Naive thymus-derived CD8-positive, alpha-beta T cell (primary cell): ENCODE data around the gene TRIM14. TPM values are rescaled to one million over a fixed set of nuclear protein-coding genes. Genes with fewer than 3 reads are reported as not detected.

Experiments used
- ATAC-seq, 2 donors: fragments of 150-1000 bp; cut with Tn5 transposase in 1 of 2; sonication (Bioruptor Pico), chemical (Tn5 transposase) in 1 of 2; 1 replicate in 1 of 2; 2 replicates in 1 of 2; pipeline ENCODE4 v1.10.0; 2021; ENCODE audit warnings: mild to moderate bottlenecking in 2 of 2, moderate library complexity in 2 of 2
- POLR2A ChIA-PET: fragments of 350-600 bp; sonication (Branson Sonifier 250); formaldehyde crosslinking; loops from one replicate; lab custom pipeline; 2021; ENCODE audit warnings: antibody characterized with exemption; lab: Charles Lee
- DNase-seq, 10 donors: peaks; one replicate each; pipeline versions ENCODE4 v3.0.0 to v3.0.0-alpha.2; 2020 to 2022
- H3K27ac Mint-ChIP-seq, 10 donors: one replicate each; pipeline ENCODE4 v1.8.0; 2020 to 2022; ENCODE audit warnings: mild to moderate bottlenecking in 10 of 10, mixed read lengths in 10 of 10, moderate library complexity in 4 of 10, inconsistent platforms in 1 of 10
- H3K27me3 Mint-ChIP-seq, 5 donors: one replicate each; pipeline ENCODE4 v1.8.0; 2021 to 2022; ENCODE audit warnings: mixed read lengths in 5 of 5
- H3K36me3 Mint-ChIP-seq, 3 donors: one replicate each; pipeline ENCODE4 v1.8.0; 2020 to 2022; ENCODE audit warnings: mixed read lengths in 3 of 3, mild to moderate bottlenecking in 2 of 3, inconsistent platforms in 1 of 3
- H3K4me1 Mint-ChIP-seq, 4 donors: one replicate each; pipeline ENCODE4 v1.8.0; 2021 to 2022; ENCODE audit warnings: mixed read lengths in 4 of 4
- H3K4me3 Mint-ChIP-seq, 10 donors: one replicate each; pipeline ENCODE4 v1.8.0; 2020 to 2022; ENCODE audit warnings: mild to moderate bottlenecking in 10 of 10, mixed read lengths in 10 of 10, moderate library complexity in 6 of 10, inconsistent platforms in 1 of 10
- H3K9me3 Mint-ChIP-seq, 9 donors: one replicate each; pipeline ENCODE4 v1.8.0; 2020 to 2022; ENCODE audit warnings: mixed read lengths in 9 of 9, mild to moderate bottlenecking in 3 of 9, inconsistent platforms in 1 of 9, moderate library complexity in 1 of 9
- polyA plus RNA-seq, 3 donors: library from polyadenylated mRNA; unstranded; fragments of 300-500 nt; fragmentation: Illumina TruSeq; gene quantifications; one replicate each; pipeline ENCODE4 v1.2.3, GENCODE V29; 2021
- total RNA-seq, 8 experiments: library from RNA in 2 of 8; stranded (reverse) in 2 of 8; gene quantifications; one replicate each; pipeline ENCODE4 v1.2.3 and lab custom pipeline; 2021 to 2026

Gene TRIM14
- total and polyA plus RNA-seq, 5 experiments from 2014 or later = 48.7 to 84.0 (median 76.9) TPM

DNA sequence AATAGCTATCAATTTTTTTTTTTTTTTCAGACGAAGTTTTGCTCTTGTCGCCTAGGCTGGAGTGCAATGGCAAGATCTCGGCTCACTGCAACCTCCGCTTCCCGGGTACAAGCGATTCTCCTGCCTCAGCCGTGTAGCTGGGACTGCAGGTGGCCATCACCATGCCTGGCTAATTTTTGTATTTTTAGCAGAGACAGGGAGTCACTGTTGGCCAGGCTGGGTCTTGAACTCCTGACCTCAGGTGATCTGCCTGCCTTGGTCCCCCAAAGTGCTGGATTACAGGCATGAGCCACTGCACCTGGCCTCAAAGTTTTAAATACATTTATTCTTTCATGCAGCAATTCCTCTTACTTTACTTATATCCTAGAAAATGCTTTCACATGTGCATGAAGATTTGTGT is 17.6 kb downstream of the TRIM14 start:
- H3K4me1 Mint-ChIP-seq = peaks cover 38 to 93% (median 84%) of the 10 kb centered on the region in 4 donors
- H3K36me3 Mint-ChIP-seq = peaks cover 0 to 42% (median 30%) of the 10 kb centered on the region in 3 donors
- peak overlapping the region; percentile 88 to 99 (median 96) for H3K27ac Mint-ChIP-seq
- peak overlapping the region; percentile 39 to 80 (median 72) for H3K4me3 Mint-ChIP-seq
- H3K27me3 Mint-ChIP-seq = no peaks in the 10 kb centered on the region
- H3K9me3 Mint-ChIP-seq = no peaks in the 10 kb centered on the region
- ATAC-seq (no peak), DNase-seq (no peak)
- POLR2A ChIA-PET = interaction anchor here (0.6 to 11.9 kb wide), 18 partner anchors 10 to 1088 kb away, joined by 3 to 238 read pairs (median 4); partner anchors contain the start of genes ANP32B, CORO2A, NANS and TBC1D2

- DNase-seq (no peak), ATAC-seq (no peak)
- Mint-ChIP-seq H3K4me3 (peak overlapping the region in 7 of 10 donors; percentile 60 to 78 (median 69)), H3K36me3 (peaks cover 0 to 43% (median 31%) of the 10 kb centered on the region in 3 donors), H3K9me3 (no peaks in the 10 kb centered on the region), H3K4me1 (peaks cover 33 to 92% (median 80%) of the 10 kb centered on the region in 4 donors), H3K27me3 (no peaks in the 10 kb centered on the region), H3K27ac (peak overlapping the region; percentile 88 to 99 (median 96))
- POLR2A ChIA-PET = interaction anchor here (0.6 to 11.9 kb wide), 5 partner anchors 19 to 658 kb away, joined by 3 to 238 read pairs (median 26); partner anchors contain the start of genes TBC1D2, TRIM14 and TRMO
Measured at GRCh38 chr9:98100456-98100855, 18.6 kb downstream of the TRIM14 start.

- H3K27me3 Mint-ChIP-seq = no peaks in the 10 kb centered on the region
- no peaks in the 10 kb centered on the region for H3K9me3 Mint-ChIP-seq
- peak overlapping the region in 9 of 10 donors; percentile 54 to 78 (median 68) for H3K4me3 Mint-ChIP-seq
- DNase-seq = peak in 1 of 10 donors; percentile 18
- POLR2A ChIA-PET = interaction anchor here (0.9 to 11.9 kb wide), 4 partner anchors 19 to 178 kb away, joined by 3 to 238 read pairs (median 48); partner anchors contain the start of genes TBC1D2, TRIM14 and TRMO
- peak overlapping the region; percentile 88 to 99 (median 96) for H3K27ac Mint-ChIP-seq
- peaks cover 0 to 48% (median 34%) of the 10 kb centered on the region in 3 donors for H3K36me3 Mint-ChIP-seq
- no peak for ATAC-seq
- peaks cover 33 to 89% (median 76%) of the 10 kb centered on the region in 4 donors for H3K4me1 Mint-ChIP-seq
Measured at GRCh38 chr9:98099898-98100297, 19.1 kb downstream of the TRIM14 start.

- Mint-ChIP-seq H3K27me3 (no peaks in the 10 kb centered on the region), H3K36me3 (peaks cover 0 to 49% (median 37%) of the 10 kb centered on the region in 3 donors), H3K9me3 (no peaks in the 10 kb centered on the region), H3K4me1 (peaks cover 30 to 89% (median 75%) of the 10 kb centered on the region in 4 donors), H3K4me3 (peak overlapping the region in 5 of 10 donors; percentile 60 to 74 (median 69)), H3K27ac (peak overlapping the region; percentile 88 to 99 (median 96))
- DNase-seq (no peak), ATAC-seq (no peak)
- POLR2A ChIA-PET = interaction anchor here (11.9 kb wide), 1 partner anchor 20 kb away, joined by 238 read pairs; the partner anchor contains the start of gene TRIM14
Measured at GRCh38 chr9:98099346-98099745, 19.7 kb downstream of the TRIM14 start.

- Mint-ChIP-seq H3K36me3 (peaks cover 0 to 52% (median 40%) of the 10 kb centered on the region in 3 donors), H3K4me1 (peaks cover 33 to 89% (median 74%) of the 10 kb centered on the region in 4 donors), H3K9me3 (no peaks in the 10 kb centered on the region), H3K27me3 (no peaks in the 10 kb centered on the region), H3K27ac (peak overlapping the region; percentile 51 to 99 (median 80)), H3K4me3 (peak overlapping the region in 3 of 10 donors; percentile 18 to 36 (median 19))
- ATAC-seq (no peak), DNase-seq (peak in 1 of 10 donors; percentile 24)
- POLR2A ChIA-PET = interaction anchor here (0.8 to 11.9 kb wide), 5 partner anchors 10 to 158 kb away, joined by 3 to 238 read pairs (median 5); partner anchors contain the start of genes TBC1D2 and TRIM14
Measured at GRCh38 chr9:98097836-98098235, 21.2 kb downstream of the TRIM14 start.

DNA sequence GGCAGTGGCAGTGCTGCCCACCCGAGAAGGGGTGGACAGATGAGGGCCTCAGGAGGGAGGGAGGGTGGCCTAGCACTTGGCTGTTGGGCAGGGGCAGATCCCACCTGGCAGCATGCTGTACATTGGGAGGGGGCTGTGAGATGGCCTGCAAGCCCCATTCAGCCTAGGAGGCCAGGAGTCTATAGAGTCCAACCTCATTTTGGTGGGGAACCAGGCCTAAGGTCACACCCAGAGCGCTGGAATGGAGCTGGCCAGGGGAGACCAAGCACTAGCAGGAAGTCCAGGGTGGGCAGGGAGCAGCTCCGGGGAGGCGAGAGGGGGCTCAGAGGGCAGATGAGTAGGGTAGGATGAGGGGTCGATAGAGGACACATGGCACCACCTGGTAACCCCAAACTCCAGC is 22.9 kb downstream of the TRIM14 start:
- Mint-ChIP-seq H3K4me3 (peak overlapping the region in 1 of 10 donors; percentile 29), H3K36me3 (peaks cover 0 to 65% (median 42%) of the 10 kb centered on the region in 3 donors), H3K9me3 (no peaks in the 10 kb centered on the region), H3K27ac (peak overlapping the region; percentile 14 to 99 (median 80)), H3K4me1 (peaks cover 33 to 84% (median 62%) of the 10 kb centered on the region in 4 donors), H3K27me3 (no peaks in the 10 kb centered on the region)
- POLR2A ChIA-PET = interaction anchor here (11.9 kb wide), 1 partner anchor 23 kb away, joined by 238 read pairs; the partner anchor contains the start of gene TRIM14
- DNase-seq = no peak
- no peak for ATAC-seq

DNA sequence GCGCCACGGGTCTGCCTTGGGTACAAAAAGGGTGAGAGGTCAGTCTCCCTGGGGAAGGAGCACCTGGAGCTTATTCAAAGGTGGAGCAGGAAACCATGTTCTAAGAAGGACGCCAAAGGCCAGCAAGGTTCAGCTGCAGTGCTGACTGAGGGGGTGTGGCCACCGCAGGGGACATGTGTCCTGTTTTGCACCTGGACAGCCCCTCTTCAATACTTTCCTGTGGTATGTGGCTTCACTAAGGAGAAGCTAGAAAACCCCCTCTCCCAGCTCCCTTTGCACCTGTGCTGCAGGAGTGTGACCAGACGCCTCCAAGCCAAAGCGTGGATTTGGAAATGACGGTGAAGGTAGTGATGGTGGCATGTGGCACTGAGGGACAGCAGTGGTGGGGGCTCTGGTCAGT is 23.6 kb downstream of the TRIM14 start:
- DNase-seq (no peak), ATAC-seq (no peak)
- Mint-ChIP-seq H3K27ac (peak overlapping the region in 7 of 10 donors; percentile 25 to 86 (median 51)), H3K27me3 (no peaks in the 10 kb centered on the region), H3K4me1 (peaks cover 33 to 85% (median 59%) of the 10 kb centered on the region in 4 donors), H3K9me3 (no peaks in the 10 kb centered on the region), H3K36me3 (peaks cover 0 to 72% (median 42%) of the 10 kb centered on the region in 3 donors), H3K4me3 (peak overlapping the region in 1 of 10 donors; percentile 11)
- POLR2A ChIA-PET = interaction anchor here (0.7 to 11.9 kb wide), 2 partner anchors 24 to 390 kb away, joined by 3 to 238 read pairs; partner anchors contain the start of gene TRIM14

GRCh38 chr9:98094851-98095250 is 24.2 kb downstream of the TRIM14 start:
- ATAC-seq (no peak), DNase-seq (no peak)
- Mint-ChIP-seq H3K9me3 (no peaks in the 10 kb centered on the region), H3K27ac (peak overlapping the region in 5 of 10 donors; percentile 21 to 95 (median 67)), H3K36me3 (peaks cover 0 to 75% (median 41%) of the 10 kb centered on the region in 3 donors), H3K27me3 (no peaks in the 10 kb centered on the region), H3K4me3 (peak overlapping the region in 1 of 10 donors; percentile 59), H3K4me1 (peaks cover 34 to 84% (median 58%) of the 10 kb centered on the region in 4 donors)
- POLR2A ChIA-PET = interaction anchor here (0.7 to 11.9 kb wide), 2 partner anchors 24 to 389 kb away, joined by 3 to 238 read pairs; partner anchors contain the start of gene TRIM14

- H3K4me1 Mint-ChIP-seq = peaks cover 33 to 84% (median 58%) of the 10 kb centered on the region in 4 donors
- POLR2A ChIA-PET = interaction anchor here (1.0 to 11.9 kb wide), 5 partner anchors 8 to 162 kb away, joined by 3 to 238 read pairs (median 4); partner anchors contain the start of gene TRIM14
- no peaks in the 10 kb centered on the region for H3K9me3 Mint-ChIP-seq
- ATAC-seq (no peak), DNase-seq (no peak)
- H3K4me3 Mint-ChIP-seq = peak overlapping the region in 4 of 10 donors; percentile 3 to 59 (median 26)
- no peaks in the 10 kb centered on the region for H3K27me3 Mint-ChIP-seq
- peak overlapping the region in 9 of 10 donors; percentile 7 to 95 (median 67) for H3K27ac Mint-ChIP-seq
- H3K36me3 Mint-ChIP-seq = peaks cover 0 to 79% (median 42%) of the 10 kb centered on the region in 3 donors
Measured at GRCh38 chr9:98094316-98094715, 24.7 kb downstream of the TRIM14 start.

GRCh38 chr9:98092613-98092931 is 26.4 kb downstream of the TRIM14 start:
- POLR2A ChIA-PET = interaction anchor here (0.7 to 1.5 kb wide), 3 partner anchors 12 to 99 kb away, joined by 3 read pairs; partner anchors contain the start of gene CORO2A
- H3K9me3 Mint-ChIP-seq = no peaks in the 10 kb centered on the region
- ATAC-seq (peak in 1 of 2 donors; percentile 86), DNase-seq (peak in 7 of 10 donors; percentile 34 to 73 (median 50))
- H3K4me1 Mint-ChIP-seq = peaks cover 32 to 67% (median 50%) of the 10 kb centered on the region in 4 donors
- H3K27ac Mint-ChIP-seq = peak overlapping the region in 9 of 10 donors; percentile 86 to 97 (median 94)
- H3K4me3 Mint-ChIP-seq = peak overlapping the region in 9 of 10 donors; percentile 16 to 77 (median 65)
- H3K36me3 Mint-ChIP-seq = peaks cover 0 to 77% (median 36%) of the 10 kb centered on the region in 3 donors
- no peaks in the 10 kb centered on the region for H3K27me3 Mint-ChIP-seq

GRCh38 chr9:98091735-98092612 is 27.0 kb downstream of the TRIM14 start:
- ATAC-seq (no peak), DNase-seq (no peak)
- Mint-ChIP-seq H3K36me3 (peaks cover 1 to 74% (median 32%) of the 10 kb centered on the region in 3 donors), H3K4me1 (peaks cover 28 to 64% (median 46%) of the 10 kb centered on the region in 4 donors), H3K9me3 (no peaks in the 10 kb centered on the region), H3K27me3 (no peaks in the 10 kb centered on the region), H3K27ac (peak overlapping the region in 9 of 10 donors; percentile 86 to 97 (median 94)), H3K4me3 (peak overlapping the region in 7 of 10 donors; percentile 11 to 77 (median 69))
- POLR2A ChIA-PET = interaction anchor here (0.7 to 1.5 kb wide), 5 partner anchors 10 to 100 kb away, joined by 3 to 4 read pairs (median 3); partner anchors contain the start of gene CORO2A
